ENCODE results near the gene MRPL41.

- no peak for TF ChIP-seq CTCF (IDR thresholded peaks at IDR 0.05)
- TF ChIP-seq POLR2A (IDR thresholded peaks at IDR 0.05): no peak
These were observed 3.5 kb downstream of the MRPL41 start for GRCh38 chr9:137555179-137555578.

Data from uterus (tissue), 2 donors.